HG03558 (cell line): ENCODE measurements around the gene CABP2.

Experiments
- ATAC-seq: cut with Tn5 transposase; IDR thresholded peaks from one replicate; pipeline ENCODE4 v1.9.1; 2021; ENCODE audit warnings: moderate number of reproducible peaks; ENCODE audit not compliant: unreplicated experiment; ENCODE audit errors: extremely low read depth

The CABP2 gene

GRCh38 chr11:67541198-67541597 is 18.0 kb upstream of the CABP2 start:
- no peak for ATAC-seq

GRCh38 chr11:67539550-67539949 is 16.3 kb upstream of the CABP2 start:
- no peak for ATAC-seq

DNA sequence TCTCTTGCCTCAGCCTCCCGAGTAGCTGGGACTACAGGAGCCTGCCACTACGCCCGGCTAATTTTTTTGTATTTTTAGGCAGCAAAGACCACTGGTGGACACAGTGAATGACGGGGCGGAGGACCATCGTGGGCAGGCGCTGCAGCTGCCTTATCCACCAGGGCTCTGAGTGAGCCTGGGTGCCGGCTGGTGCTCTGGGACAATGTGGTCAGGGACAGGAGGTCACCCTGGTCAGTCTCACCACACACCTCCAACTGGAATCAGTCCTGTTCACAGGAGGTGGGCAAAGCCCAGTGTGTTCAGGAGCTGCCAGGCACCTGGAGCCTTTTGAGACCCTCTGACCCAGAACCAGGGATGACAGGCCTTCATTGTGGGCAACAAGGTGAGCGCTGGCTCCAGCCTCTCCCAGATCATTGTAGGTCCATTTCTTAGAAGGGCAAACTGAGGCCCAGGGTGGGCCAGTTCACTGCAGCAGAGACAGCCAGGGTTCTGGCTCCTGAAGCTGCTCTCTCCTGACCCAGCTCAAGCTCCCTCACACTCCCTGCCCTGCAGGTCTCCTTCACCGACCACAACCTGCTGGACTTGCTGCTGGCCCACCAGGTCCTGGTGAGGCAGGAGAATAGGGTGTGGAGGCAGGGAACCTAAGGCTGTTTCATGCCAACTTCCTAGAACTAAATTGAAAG is 15.7 kb upstream of the CABP2 start:
- no peak for ATAC-seq

DNA sequence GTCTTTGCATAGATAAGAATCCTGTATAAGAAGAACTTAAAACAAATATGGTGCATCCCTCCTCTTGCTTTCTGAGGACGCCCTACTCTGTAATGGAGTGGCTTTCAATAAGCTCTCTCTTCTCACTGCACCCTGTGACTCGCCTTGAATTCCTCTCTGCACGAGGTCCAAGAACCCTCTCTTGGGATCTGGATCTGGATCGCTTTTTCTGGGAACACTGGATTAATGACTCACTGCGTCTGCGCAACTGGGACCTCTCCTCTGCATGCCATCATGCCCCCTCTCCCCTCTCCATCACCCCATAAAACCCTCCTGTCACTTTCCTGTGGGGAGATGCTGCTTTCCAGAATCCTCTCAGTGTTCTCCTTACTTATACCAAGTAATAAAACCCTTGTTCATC is 15.1 kb upstream of the CABP2 start:
- no peak for ATAC-seq

- no peak for ATAC-seq
Observed at GRCh38 chr11:67535561-67535960, 12.3 kb upstream of the CABP2 start.

DNA sequence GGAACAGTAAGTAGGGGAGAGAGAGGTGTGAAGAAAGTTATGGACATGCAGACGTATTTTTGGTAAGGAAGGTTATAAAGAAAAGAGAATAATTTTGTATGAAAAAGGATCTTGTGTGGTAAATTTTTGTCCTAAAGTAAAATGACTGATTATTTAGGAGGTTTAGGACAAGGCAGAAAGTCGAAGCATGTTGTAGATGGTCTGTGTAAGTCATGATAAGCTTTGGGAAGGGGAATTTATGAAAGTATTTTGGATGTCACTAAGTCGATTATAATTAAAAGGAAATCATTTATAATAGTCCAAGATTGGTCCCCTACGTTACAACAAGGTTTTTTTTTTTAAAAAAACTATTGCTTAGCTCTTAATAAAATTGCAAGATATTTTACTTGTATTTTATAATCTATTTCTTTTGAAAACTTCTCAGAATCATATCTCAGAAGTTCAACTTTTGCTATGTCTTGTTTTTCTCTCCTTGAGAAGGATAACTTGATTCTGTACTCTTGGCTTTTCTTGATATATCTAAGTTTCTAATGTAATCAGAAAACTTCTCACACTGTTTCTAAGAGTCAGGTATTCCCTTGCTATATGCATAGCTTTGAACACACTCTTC is 10.9 kb upstream of the CABP2 start:
- no peak for ATAC-seq

- ATAC-seq: no peak
Observed at GRCh38 chr11:67532889-67533288, 9.6 kb upstream of the CABP2 start.

DNA sequence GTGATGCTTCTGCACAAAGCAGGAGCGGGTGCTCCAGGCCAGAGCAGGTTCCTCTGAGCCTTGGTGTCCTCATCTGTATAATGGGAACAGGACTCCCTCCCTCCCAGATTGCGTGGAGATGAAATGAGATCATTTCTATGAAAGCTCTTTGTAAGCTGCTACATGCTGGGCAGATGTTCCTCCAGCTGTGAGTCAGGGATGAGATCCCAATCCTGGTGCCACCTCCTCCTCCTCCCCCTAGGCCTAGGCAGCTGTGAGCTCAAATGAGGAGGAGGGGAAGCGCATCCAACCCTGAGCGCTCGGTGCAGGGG is 7.0 kb upstream of the CABP2 start:
- ATAC-seq: no peak

DNA sequence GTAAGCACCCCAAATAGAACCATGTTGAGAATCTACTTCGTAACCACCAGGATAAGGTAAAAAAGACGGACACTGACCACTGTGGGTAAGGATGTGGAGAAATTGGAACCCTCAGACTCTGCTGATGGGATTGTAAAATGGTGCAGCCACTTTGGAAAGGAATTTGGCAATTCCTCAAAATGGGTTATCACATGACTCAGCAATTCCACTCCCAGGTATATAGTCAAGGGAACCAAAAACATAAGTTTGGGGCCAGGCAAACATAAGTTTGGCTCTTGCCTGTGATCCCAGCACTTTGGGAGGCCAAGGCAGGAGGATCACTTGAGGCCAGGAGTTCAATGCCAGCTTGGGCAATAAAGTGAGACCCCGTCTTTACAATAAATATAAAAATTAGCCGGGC is 5.1 kb upstream of the CABP2 start:
- ATAC-seq: no peak

DNA sequence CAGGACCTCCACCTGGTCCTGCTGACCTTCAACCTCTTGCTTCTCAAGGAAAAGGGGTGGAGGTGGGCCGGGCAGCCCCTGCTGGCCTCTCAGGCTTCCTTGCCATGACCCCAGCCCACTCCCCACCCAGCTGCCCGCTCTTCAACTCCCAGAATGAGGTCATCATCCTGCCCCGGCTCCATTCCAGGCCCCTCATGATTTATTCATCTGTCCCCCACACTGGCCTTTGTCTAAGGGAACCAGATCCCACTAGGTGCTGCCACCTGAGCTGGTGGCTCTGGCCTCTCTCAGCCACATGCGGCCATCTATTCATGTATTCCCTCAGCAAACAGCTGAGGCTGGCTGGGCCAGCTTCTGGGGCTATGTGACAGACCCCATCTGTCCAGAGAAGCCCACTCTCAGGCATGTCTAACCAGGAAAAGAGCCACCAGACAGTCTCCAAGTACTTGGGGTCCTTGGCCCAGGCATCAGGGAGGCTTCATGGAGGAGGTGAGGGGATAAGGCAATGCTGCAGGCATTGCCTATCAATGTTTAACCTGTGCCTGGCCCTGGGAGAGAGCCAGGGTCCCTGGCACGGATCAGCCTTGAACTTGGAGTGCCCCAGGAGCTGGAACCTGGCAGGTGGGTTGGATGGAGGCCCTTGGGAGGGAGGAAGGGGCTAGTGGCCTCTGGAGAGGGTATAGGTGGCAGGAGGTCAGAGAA is 2.2 kb upstream of the CABP2 start:
- ATAC-seq: no peak

DNA sequence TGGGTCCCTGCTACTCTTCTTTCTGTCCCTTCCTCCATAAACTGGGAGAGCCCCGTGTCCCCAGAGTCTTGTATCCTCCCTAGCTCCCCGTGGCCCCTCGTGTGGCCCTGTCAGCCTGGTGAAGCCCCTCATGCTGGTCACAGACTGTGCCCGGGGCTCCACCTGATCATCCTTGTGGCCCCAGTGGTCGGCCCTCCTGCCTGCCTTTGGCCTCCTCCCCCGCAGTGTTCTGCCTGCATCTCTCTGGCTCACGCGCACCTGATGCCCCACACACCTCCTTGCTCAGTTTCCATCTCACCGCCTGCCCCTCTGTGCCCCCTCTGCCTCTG is 1.2 kb upstream of the CABP2 start:
- ATAC-seq: no peak

DNA sequence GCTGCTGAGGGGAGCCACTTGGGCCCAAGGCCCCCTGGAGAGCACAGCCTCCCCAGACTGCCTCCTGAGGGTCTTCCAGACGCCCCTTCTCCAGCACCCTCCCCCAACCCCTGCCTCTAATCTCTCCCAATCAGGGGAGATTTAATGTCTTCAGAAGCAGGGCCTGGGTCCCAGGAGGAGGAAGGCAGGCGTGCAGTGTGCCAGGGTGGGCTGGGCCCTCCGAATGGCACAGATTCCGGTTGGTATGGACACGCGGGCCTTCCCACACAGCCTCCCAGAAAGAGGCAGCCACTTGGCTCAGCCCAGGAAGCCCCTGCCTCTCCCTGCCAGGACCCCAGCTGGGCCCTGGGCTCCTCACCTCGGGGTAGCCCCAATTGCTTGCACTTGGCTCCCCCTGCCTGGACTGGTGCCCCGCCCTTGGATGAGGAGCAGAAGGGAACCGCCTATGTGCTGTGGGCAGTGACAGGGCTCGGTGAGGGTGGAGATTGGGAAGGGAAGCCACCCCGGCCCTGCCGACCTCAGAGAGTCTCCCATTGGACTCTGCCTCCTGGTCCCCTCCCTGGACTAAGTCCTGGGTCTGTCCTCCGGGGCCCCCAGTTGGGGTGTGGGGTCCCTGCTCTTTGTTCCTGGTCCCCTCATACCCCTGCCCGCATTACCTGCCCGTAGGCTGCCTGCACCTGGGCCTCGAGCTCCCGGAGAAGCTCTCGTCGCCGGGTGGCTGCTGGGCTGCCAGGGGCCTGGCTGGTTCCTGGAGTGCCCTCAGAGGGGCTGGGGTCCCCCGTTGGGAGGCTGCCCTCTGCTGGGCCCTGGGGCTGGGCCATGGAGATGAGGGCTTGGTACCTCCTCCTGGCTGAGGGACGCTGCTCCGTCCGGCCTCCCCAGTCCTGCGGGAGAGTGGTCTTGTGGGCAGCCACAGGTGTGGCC is 572 bp upstream of the CABP2 start:
- ATAC-seq: no peak

GRCh38 chr11:67522338-67522737 is 908 bp downstream of the CABP2 start:
- no peak for ATAC-seq

- ATAC-seq: no peak
Observed at GRCh38 chr11:67521924-67522323, 1.3 kb downstream of the CABP2 start.

DNA sequence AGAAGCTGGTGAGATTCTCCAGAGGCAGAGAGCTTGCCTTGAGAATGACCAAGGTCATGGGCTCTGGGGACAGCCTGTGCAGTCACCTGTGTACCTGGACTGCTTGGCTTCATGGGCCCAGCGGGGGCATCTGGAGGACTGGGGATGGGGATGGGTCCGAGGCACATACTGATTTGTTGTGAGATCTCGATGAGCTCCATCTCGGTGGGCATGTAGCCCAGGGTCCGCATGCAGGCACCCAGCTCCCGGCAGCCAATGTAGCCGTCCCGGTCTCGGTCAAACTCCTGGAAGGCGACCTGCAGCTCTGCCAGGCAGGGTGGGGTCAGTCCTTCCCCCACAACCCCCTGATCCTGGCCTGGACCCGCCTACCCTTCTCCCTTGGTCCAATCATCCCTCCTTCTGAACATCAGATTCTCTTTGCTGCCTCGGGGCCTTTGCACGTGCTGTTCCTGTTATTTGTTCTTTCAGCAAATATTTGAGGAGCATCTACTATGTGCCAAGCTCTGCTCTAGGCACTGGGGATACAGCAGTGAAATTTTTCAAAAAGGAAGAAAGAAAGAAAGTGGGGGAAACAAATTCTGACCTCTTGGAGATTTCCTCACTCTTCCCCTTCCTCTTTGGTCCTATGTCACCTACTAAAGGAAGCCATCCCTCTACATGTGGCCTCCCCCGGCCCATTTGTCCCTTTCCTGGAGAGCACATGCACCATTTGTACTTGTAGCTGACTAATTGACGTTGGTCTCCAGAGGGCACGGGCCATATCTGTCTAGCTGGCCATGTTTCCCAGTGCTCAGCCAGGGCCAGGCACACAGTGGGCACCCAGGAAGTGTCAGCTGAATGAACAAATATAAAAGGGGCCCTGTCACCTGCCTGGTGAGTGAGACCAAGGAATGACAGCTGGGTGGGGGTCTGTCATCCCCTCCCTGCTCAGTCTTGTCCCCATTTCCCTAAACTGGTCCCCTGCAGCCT is 2.1 kb downstream of the CABP2 start:
- no peak for ATAC-seq

- no peak for ATAC-seq
Observed at GRCh38 chr11:67519726-67520125, 3.5 kb downstream of the CABP2 start.

GRCh38 chr11:67517784-67518552 is 5.3 kb downstream of the CABP2 start:
- no peak for ATAC-seq

- no peak for ATAC-seq
Observed at GRCh38 chr11:67516806-67517205, 6.4 kb downstream of the CABP2 start.

DNA sequence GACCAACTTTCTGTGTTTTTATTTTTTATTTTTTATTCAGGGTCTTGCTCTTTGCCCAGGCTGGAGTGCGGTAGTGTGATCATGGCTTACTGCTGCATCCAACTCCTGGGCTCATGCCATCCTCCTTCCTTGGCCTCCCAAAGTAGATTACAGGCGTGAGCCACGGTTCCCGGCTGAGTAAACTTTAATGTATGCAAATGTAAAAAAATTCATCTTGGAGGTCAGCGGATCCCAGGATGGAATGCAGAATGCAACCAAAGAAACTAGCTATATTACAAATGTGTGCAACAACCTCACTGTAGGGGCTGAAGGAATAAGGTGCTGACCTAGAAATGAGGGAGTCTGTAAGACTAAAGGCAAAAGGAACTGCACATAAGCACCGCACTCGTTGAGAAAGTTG is 9.1 kb downstream of the CABP2 start:
- no peak for ATAC-seq
